Vagina (tissue), 2 donors: ENCODE data around the gene RIC8B. TPM values are rescaled to one million over a fixed set of nuclear protein-coding genes. Genes with fewer than 3 reads are reported as not detected.

Experiments used
- DNase-seq, 2 donors: peaks; one replicate each; pipeline ENCODE4 v3.0.0-alpha.2; 2017; ENCODE audit errors: extremely low spot score in 2 of 2
- H3K27ac ChIP-seq: fragments of 200-600 bp; sonication (generic); one replicate; pipeline ENCODE4 v1.5.1; 2019
- H3K27me3 ChIP-seq: fragments of 200-600 bp; sonication (generic); one replicate; pipeline ENCODE4 v1.5.1; 2019
- H3K36me3 ChIP-seq, 2 donors: fragments of 200-600 bp; sonication (generic); one replicate each; pipeline ENCODE4 v1.5.1; 2017 to 2019
- H3K4me1 ChIP-seq: fragments of 200-600 bp; sonication (generic); one replicate; pipeline ENCODE4 v1.5.1; 2019
- H3K4me3 ChIP-seq, 2 donors: fragments of 200-600 bp; sonication (generic); 1 replicate in 1 of 2; 2 replicates in 1 of 2; pipeline ENCODE4 v1.5.1; 2016 to 2019
- H3K9me3 ChIP-seq: fragments of 200-600 bp; sonication (generic); one replicate; pipeline ENCODE4 v1.5.1; 2019
- CTCF ChIP-seq, 3 experiments: fragments of 450-650 bp in 2 of 3; fragments of 200-600 bp in 1 of 3; sonication (generic) in 1 of 3; IDR thresholded peaks; one replicate each; pipeline ENCODE4 v1.5.1; 2017 to 2019; ENCODE audit warnings: antibody characterized with exemption in 3 of 3, mild to moderate bottlenecking in 2 of 3, moderate library complexity in 2 of 3
- POLR2A ChIP-seq, 2 donors: fragments of 450-650 bp; IDR thresholded peaks; one replicate each; pipeline ENCODE4 v1.6.1; 2017; ENCODE audit warnings: antibody characterized with exemption in 2 of 2, mild to moderate bottlenecking in 2 of 2, moderate library complexity in 2 of 2
- POLR2AphosphoS5 ChIP-seq, 2 donors: sonication (generic); formaldehyde crosslinking; IDR thresholded peaks; one replicate each; pipeline ENCODE4 v1.9.0; 2017; ENCODE audit warnings: antibody characterized with exemption in 2 of 2, mild to moderate bottlenecking in 2 of 2, low read depth in 1 of 2; ENCODE audit not compliant: insufficient read depth in 1 of 2
- intact Hi-C: fragments of 100-400 bp; cut with DNase I; formaldehyde crosslinking; loops from one replicate; pipeline ENCODE4 v1.15.1; 2023
- total RNA-seq: library from RNA; depleted of rRNA; stranded (reverse); fragments of >200 nt; gene quantifications from one replicate; pipeline ENCODE4 v1.2.3, GENCODE V29; 2016

Gene RIC8B
- total RNA-seq, 1 donor from 2014 or later = 11.8 TPM

GRCh38 chr12:106873983-106874382 is 99.5 kb downstream of the RIC8B start:
- Histone ChIP-seq H3K36me3 (no peaks in the 10 kb centered on the region), H3K4me1 (no peaks in the 10 kb centered on the region), H3K9me3 (no peaks in the 10 kb centered on the region), H3K4me3 (no peak overlapping the region), H3K27ac (no peak overlapping the region), H3K27me3 (no peaks in the 10 kb centered on the region)
- no peak for DNase-seq
- TF ChIP-seq CTCF (IDR thresholded peaks at IDR 0.05) (no peak), POLR2AphosphoS5 (IDR thresholded peaks at IDR 0.05; ENCODE audit: insufficient read depth in 1 of 2, low read depth in 1 of 2) (no peak), POLR2A (IDR thresholded peaks at IDR 0.05) (no peak)
- intact Hi-C loops = no loop called here

GRCh38 chr12:106878804-106879203 is 104.3 kb downstream of the RIC8B start:
- no peaks in the 10 kb centered on the region for H3K9me3 ChIP-seq
- no peak for DNase-seq
- H3K36me3 ChIP-seq = peaks cover 0 to 8% of the 10 kb centered on the region in 2 donors
- TF ChIP-seq POLR2A (IDR thresholded peaks at IDR 0.05) (no peak), POLR2AphosphoS5 (IDR thresholded peaks at IDR 0.05; ENCODE audit: insufficient read depth in 1 of 2, low read depth in 1 of 2) (no peak), CTCF (IDR thresholded peaks at IDR 0.05) (no peak)
- intact Hi-C loops = no loop called here
- H3K27ac ChIP-seq = no peak overlapping the region
- H3K27me3 ChIP-seq = no peaks in the 10 kb centered on the region
- H3K4me3 ChIP-seq = no peak overlapping the region
- no peaks in the 10 kb centered on the region for H3K4me1 ChIP-seq

- Histone ChIP-seq H3K9me3 (no peaks in the 10 kb centered on the region), H3K4me1 (no peaks in the 10 kb centered on the region), H3K36me3 (peaks cover 0 to 8% of the 10 kb centered on the region in 2 donors), H3K27ac (no peak overlapping the region), H3K4me3 (no peak overlapping the region), H3K27me3 (no peaks in the 10 kb centered on the region)
- intact Hi-C loops = no loop called here
- TF ChIP-seq POLR2A (IDR thresholded peaks at IDR 0.05) (no peak), CTCF (IDR thresholded peaks at IDR 0.05) (no peak), POLR2AphosphoS5 (IDR thresholded peaks at IDR 0.05; ENCODE audit: insufficient read depth in 1 of 2, low read depth in 1 of 2) (no peak)
- no peak for DNase-seq
Measured at GRCh38 chr12:106879612-106880011, 105.1 kb downstream of the RIC8B start.

- peaks cover 0 to 23% of the 10 kb centered on the region in 2 donors for H3K36me3 ChIP-seq
- no peaks in the 10 kb centered on the region for H3K9me3 ChIP-seq
- H3K27ac ChIP-seq = no peak overlapping the region
- TF ChIP-seq POLR2AphosphoS5 (IDR thresholded peaks at IDR 0.05; ENCODE audit: insufficient read depth in 1 of 2, low read depth in 1 of 2) (no peak), CTCF (IDR thresholded peaks at IDR 0.05) (no peak), POLR2A (IDR thresholded peaks at IDR 0.05) (no peak)
- no peaks in the 10 kb centered on the region for H3K27me3 ChIP-seq
- H3K4me1 ChIP-seq = no peaks in the 10 kb centered on the region
- H3K4me3 ChIP-seq = no peak overlapping the region
- DNase-seq = no peak
- intact Hi-C loops = no loop called here
Measured at GRCh38 chr12:106883426-106883825, 108.9 kb downstream of the RIC8B start.

- peaks cover 0 to 23% of the 10 kb centered on the region in 2 donors for H3K36me3 ChIP-seq
- DNase-seq = no peak
- intact Hi-C loops = no loop called here
- H3K4me3 ChIP-seq = no peak overlapping the region
- no peak overlapping the region for H3K27ac ChIP-seq
- H3K27me3 ChIP-seq = no peaks in the 10 kb centered on the region
- H3K4me1 ChIP-seq = no peaks in the 10 kb centered on the region
- H3K9me3 ChIP-seq = no peaks in the 10 kb centered on the region
- TF ChIP-seq POLR2A (IDR thresholded peaks at IDR 0.05) = no peak
- no peak for TF ChIP-seq POLR2AphosphoS5 (IDR thresholded peaks at IDR 0.05; ENCODE audit: insufficient read depth in 1 of 2, low read depth in 1 of 2)
- no peak for TF ChIP-seq CTCF (IDR thresholded peaks at IDR 0.05)
Measured at GRCh38 chr12:106885026-106885425, 110.5 kb downstream of the RIC8B start.
